WI38 (cell line): ENCODE data around the gene CCDC92B.
"Not testable (repeated sequence)": the region's sequence is repeated elsewhere in the genome, so short reads cannot be mapped to it uniquely, and the experiment has no call there.

Source experiments
- H3K4me3 ChIP-seq: 2 replicates; pipeline ENCODE4 v1.5.1; 2011; ENCODE audit warnings: low read depth, mild to moderate bottlenecking, control low read depth, low read length
- TF ChIP-seq, protein P1 (sequence below): IDR thresholded peaks from 2 replicates; pipeline ENCODE4 v1.5.1; 2012; ENCODE audit warnings: low read depth, mild to moderate bottlenecking, control low read depth, low read length

Gene CCDC92B

DNA sequence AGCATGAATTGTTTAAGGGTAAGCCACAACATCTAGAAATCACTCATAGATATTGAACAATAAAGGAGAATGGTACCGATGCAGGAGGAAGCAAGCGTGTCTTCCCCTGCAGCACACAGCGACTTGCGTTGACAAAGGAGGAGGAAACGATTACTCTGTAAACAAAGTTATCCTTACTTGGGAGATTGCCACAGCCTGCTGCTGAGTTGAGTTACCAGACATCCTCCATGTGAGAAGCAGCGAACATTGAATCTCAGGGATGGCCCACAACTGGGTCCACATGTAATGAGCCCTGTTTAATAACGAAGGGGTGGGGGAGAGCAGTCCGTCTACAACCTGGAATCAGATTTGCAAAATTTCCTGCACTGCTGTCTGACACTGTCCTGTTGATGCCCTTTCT, 65.5 kb downstream of the CCDC92B start:
- TF ChIP-seq, protein P1, sequence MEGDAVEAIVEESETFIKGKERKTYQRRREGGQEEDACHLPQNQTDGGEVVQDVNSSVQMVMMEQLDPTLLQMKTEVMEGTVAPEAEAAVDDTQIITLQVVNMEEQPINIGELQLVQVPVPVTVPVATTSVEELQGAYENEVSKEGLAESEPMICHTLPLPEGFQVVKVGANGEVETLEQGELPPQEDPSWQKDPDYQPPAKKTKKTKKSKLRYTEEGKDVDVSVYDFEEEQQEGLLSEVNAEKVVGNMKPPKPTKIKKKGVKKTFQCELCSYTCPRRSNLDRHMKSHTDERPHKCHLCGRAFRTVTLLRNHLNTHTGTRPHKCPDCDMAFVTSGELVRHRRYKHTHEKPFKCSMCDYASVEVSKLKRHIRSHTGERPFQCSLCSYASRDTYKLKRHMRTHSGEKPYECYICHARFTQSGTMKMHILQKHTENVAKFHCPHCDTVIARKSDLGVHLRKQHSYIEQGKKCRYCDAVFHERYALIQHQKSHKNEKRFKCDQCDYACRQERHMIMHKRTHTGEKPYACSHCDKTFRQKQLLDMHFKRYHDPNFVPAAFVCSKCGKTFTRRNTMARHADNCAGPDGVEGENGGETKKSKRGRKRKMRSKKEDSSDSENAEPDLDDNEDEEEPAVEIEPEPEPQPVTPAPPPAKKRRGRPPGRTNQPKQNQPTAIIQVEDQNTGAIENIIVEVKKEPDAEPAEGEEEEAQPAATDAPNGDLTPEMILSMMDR = no peak
- H3K4me3 ChIP-seq = no peak overlapping the region

DNA sequence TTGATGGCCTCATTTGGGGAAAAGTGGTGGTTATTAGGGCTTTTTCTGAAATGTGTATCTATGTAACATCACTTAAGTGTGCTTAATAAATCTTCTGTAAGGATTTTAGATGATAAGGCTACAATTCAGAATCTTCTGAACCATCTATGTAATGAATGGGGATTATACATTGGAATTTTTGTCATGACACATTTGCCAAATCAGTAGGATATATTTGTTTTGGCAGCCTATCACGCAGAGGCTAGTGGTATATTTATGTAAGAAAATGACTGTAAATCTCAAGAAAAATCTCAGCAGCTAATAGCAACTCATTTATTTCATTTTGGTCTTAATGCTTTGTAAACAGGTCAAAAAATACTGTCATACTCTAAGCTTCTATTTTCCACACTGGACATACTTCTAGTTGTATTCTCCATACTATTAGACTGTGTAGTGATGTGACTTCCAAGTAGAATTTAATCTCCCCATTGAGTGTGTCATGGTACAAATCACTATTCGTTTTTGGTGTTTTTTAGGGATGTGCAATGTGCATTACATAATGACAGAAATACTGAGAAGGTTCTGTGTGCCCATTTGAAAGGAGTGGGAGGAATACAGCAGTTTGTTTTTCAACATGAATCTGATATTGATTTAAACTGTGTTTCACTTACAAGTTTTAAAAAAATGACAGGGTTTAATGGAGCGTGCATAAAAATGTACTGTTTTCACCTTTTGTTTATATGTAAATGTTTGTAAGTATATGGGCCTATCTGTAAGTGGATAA, 67.1 kb downstream of the CCDC92B start:
- TF ChIP-seq, protein P1 = no peak
- no peak overlapping the region for H3K4me3 ChIP-seq

DNA sequence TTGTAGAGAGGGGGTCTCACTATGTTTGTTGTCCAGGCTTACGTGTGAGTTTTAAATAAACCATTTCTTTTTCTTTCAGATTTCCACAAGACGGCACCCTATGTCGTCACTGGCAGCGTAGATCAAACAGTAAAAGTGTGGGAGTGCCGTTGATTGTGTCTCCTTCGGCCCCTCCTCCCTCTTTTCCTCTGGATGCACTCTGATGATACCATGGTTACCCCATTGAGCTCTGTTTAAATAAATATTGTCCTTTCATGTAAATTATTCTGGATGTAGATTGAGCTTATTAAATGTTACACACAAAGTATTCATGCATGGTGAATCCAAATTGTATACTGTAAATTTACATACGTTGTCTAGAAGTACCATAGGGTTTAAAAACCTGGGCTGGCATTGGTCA, 67.8 kb downstream of the CCDC92B start:
- TF ChIP-seq, protein P1 = no peak

DNA sequence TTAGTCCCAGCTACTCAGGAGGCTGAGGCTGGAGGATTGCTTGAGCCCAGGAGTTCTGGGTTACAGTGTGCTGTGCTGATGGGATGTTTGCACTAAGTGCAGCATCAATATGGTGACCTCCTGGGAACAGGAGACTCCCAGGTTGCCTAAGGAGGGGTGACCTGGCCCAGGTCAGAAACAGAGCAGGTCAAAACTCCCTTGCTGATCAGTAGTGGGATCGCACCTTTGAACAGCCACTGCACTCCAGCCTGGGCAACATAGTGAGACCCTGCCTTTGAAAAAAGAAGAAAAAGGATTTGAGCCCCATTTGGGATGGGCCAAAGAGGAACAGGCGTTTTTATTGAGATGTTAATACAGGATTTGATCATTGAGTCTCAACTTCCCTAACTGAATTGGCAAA, 68.5 kb downstream of the CCDC92B start:
- no peak overlapping the region for H3K4me3 ChIP-seq
- TF ChIP-seq, protein P1 = no peak

More for the DNA sequence above, 67.8 kb downstream of the CCDC92B start:
- H3K4me3 ChIP-seq = no peak overlapping the region

DNA sequence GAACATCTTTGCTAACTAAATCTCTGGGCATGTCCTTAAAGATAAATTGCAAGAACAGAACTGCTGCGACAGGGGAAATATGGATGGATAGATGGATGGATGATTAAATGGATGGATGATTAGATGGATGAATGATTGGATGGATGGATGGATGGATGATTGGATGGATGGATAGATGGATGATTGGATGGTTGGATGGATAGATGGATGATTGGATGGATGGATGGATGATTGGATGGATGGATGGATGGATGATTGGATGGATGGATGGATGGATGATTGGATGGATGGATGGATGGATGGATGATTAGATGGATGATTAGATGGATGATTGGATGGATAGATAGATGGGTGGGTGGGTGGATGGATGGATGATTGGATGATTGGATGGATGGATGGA, 70.2 kb downstream of the CCDC92B start:
- H3K4me3 ChIP-seq = not testable (repeated sequence)
